K562 (cell line): Measurements from ENCODE around the gene KCNC3. TPM values are rescaled to one million over a fixed set of nuclear protein-coding genes. Genes with fewer than 3 reads are reported as not detected.

Experiments used
- BHLHE40 ChIP-seq: IDR thresholded peaks from 2 replicates; pipeline ENCODE4 v1.6.1; 2011; ENCODE audit warnings: low read length, improper control_type of control experiment
- CTCF ChIP-seq, 3 experiments: IDR thresholded peaks in 2 of 3; conservative IDR thresholded peaks in 1 of 3; 2 replicates each; pipeline ENCODE4 v1.5.1; 2011 to 2012; ENCODE audit warnings: low read length in 3 of 3, mild to moderate bottlenecking in 3 of 3, control low read depth in 2 of 3, improper control_type of control experiment in 1 of 3, inconsistent platforms in 1 of 3, low read depth in 1 of 3, mixed read lengths in 1 of 3, moderate library complexity in 1 of 3; ENCODE audit not compliant: insufficient read depth in 2 of 3
- POLR3G ChIP-seq: IDR thresholded peaks from 2 replicates; pipeline ENCODE4 v1.6.1; 2011; ENCODE audit not compliant: insufficient read length, insufficient replicate concordance; ENCODE audit errors: extremely low read depth
- RBM22 ChIP-seq: fragments of 200-400 bp; formaldehyde crosslinking; IDR thresholded peaks from 2 replicates; pipeline ENCODE4 v1.6.1; 2018; ENCODE audit warnings: low read length, low read depth; ENCODE audit not compliant: poor library complexity, severe bottlenecking
- RREB1 ChIP-seq: fragments of 250-450 bp; sonication (Bioruptor Pico); IDR thresholded peaks from 2 replicates; pipeline ENCODE4 v1.4.0; 2020
- TAF15 ChIP-seq: fragments of 200-400 bp; formaldehyde crosslinking; IDR thresholded peaks from 2 replicates; pipeline ENCODE4 v1.6.1; 2017; ENCODE audit warnings: mild to moderate bottlenecking, low read depth, low read length, moderate library complexity
- TRIM25 ChIP-seq: fragments of 450-650 bp; IDR thresholded peaks from 2 replicates; pipeline ENCODE4 v1.7.0; 2016; ENCODE audit warnings: borderline replicate concordance
- ZNF584 ChIP-seq: fragments of 200-800 bp; sonication (Bioruptor generic); IDR thresholded peaks from 2 replicates; pipeline ENCODE4 v1.6.1; 2016; ENCODE audit warnings: low read depth, mild to moderate bottlenecking, missing genetic modification characterization, missing compliant biosample characterization
- ZNF639 ChIP-seq, 2 experiments: fragments of 200-800 bp in 1 of 2; sonication (Bioruptor generic) in 1 of 2; sonication (generic) in 1 of 2; formaldehyde crosslinking in 1 of 2; IDR thresholded peaks in 1 of 2; conservative IDR thresholded peaks in 1 of 2; 2 replicates each; pipeline versions ENCODE4 v1.5.0 to v1.6.1; 2016 to 2020; ENCODE audit warnings: missing compliant biosample characterization in 1 of 2, missing genetic modification characterization in 1 of 2, missing genetic modification reagents in 1 of 2
- polyA plus RNA-seq, 8 experiments: library from polyadenylated mRNA; depleted of rRNA in 4 of 8; stranded (reverse) in 5 of 8; unstranded in 3 of 8; fragments of >200 nt; fragmentation: Nextera tagmentation in 2 of 8; fragmentation: Illumina TruSeq in 1 of 8; extraction: Ambion mirVana in 2 of 8; extraction: Trizol in 1 of 8; gene quantifications; 2 replicates each; pipeline versions ENCODE4 v1.2.1 to v1.2.3, GENCODE V29; 2011 to 2014; ENCODE audit warnings: inconsistent platforms in 1 of 8, missing spikeins in 1 of 8
- total RNA-seq, 7 experiments: library from RNA; depleted of rRNA in 6 of 7; stranded (reverse); fragments of >200 nt in 6 of 7; fragmentation: Illumina TruSeq in 2 of 7; extraction: Trizol in 2 of 7; gene quantifications; 2 replicates each; pipeline versions ENCODE4 v1.2.1 to v1.2.3, GENCODE V29; 2011 to 2021; ENCODE audit warnings: low replicate concordance in 1 of 7
- TF ChIP-seq, protein P1 (sequence below), 2 experiments: IDR thresholded peaks; 2 replicates each; pipeline ENCODE4 v1.6.1; 2012; ENCODE audit warnings: improper control_type of control experiment in 2 of 2, low read depth in 2 of 2, low read length in 2 of 2, borderline replicate concordance in 1 of 2

The KCNC3 gene
- total and polyA plus RNA-seq, 9 of the 15 experiments (the other 6 are each of a cell fraction or from before 2014, with no cell fraction given) = 0.03 to 26.2 (median 2.0) TPM

DNA sequence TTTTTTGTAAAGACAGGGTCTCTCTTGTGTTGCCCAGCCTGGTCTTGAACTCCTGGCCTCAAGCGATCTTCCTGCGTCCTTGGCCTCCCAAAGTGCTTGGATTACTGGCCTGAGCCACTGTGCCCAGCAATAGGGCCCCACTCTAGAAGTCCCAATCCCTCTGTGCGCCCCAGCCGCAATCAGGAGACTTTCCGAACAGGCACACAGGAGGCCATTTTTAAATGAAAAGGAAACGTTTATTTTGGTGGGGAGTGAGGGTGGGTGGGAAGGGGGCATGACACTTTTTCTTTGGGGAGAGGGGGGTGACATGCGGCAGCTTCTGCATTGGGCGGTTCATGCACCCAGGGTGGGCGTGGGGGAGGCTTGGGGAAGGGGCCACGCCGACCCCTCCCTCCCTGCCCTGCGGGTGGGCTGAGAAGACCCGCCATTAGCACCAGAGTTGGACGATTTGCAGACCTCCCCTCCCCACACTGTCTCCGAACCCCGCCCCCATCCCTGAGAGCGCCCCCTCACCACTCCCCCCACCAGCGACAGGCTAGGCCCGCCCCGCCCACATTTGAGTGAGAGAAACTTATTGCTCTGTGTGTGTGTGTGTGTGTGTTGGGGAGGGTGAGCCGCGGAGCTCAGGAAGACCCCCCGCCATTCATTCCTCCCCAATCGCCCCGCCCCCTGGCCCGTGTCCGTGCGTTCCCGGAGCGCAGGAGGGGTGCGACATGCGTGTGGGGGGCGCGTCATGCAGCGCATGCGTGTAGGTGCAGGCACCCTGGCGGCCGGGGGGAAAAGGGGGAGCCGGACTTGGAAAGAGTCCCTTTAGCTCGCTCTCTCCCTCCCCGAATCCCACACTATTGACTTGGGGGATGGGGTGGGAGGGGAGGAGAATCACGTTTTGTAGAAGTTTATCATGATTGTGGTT lies 17.2 kb downstream of the KCNC3 start (continued):
- TF ChIP-seq CTCF (IDR thresholded peaks at IDR 0.05 in 2 of 3, conservative IDR thresholded peaks at IDR 0.05 in 1 of 3; ENCODE audit: insufficient read depth in 2 of 3, low read depth in 1 of 3, low read length in 3 of 3) (peak in 1 of 3 experiments; percentile 25; a peak in 1 of 6 replicates), TRIM25 (no peak), RBM22 (no peak), ZNF639 (CRISPR knock-in tag; conservative IDR thresholded peaks at IDR 0.05 in 1 of 2, IDR thresholded peaks at IDR 0.05 in 1 of 2) (no peak), RREB1 (CRISPR knock-in tag) (no peak), POLR3G (no peak), ZNF584 (CRISPR knock-in tag) (no peak), TAF15 (no peak), BHLHE40 (peak; percentile 58)
- TF ChIP-seq, protein P1, sequence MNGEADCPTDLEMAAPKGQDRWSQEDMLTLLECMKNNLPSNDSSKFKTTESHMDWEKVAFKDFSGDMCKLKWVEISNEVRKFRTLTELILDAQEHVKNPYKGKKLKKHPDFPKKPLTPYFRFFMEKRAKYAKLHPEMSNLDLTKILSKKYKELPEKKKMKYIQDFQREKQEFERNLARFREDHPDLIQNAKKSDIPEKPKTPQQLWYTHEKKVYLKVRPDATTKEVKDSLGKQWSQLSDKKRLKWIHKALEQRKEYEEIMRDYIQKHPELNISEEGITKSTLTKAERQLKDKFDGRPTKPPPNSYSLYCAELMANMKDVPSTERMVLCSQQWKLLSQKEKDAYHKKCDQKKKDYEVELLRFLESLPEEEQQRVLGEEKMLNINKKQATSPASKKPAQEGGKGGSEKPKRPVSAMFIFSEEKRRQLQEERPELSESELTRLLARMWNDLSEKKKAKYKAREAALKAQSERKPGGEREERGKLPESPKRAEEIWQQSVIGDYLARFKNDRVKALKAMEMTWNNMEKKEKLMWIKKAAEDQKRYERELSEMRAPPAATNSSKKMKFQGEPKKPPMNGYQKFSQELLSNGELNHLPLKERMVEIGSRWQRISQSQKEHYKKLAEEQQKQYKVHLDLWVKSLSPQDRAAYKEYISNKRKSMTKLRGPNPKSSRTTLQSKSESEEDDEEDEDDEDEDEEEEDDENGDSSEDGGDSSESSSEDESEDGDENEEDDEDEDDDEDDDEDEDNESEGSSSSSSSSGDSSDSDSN (IDR thresholded peaks at IDR 0.05; ENCODE audit: borderline replicate concordance in 1 of 2, low read depth in 2 of 2, low read length in 2 of 2) = no peak
